Left ventricle myocardium inferior (tissue), 1 donor: Measurements from ENCODE around the gene ITIH4. TPM values are rescaled to one million over a fixed set of nuclear protein-coding genes. Genes with fewer than 3 reads are reported as not detected.

ENCODE experiments used
- DNase-seq: peaks from one replicate; pipeline ENCODE4 v3.0.0-alpha.2; 2020
- H3K27ac ChIP-seq: fragments of 200-600 bp; replicated peaks from 2 replicates; pipeline ENCODE4 v1.8.0; 2021
- H3K27me3 ChIP-seq: fragments of 200-600 bp; 2 replicates; pipeline ENCODE4 v1.8.0; 2021; ENCODE audit warnings: low read depth
- H3K36me3 ChIP-seq: fragments of 200-600 bp; 2 replicates; pipeline ENCODE4 v1.8.0; 2021
- H3K4me1 ChIP-seq: fragments of 200-600 bp; 2 replicates; pipeline ENCODE4 v1.8.0; 2021
- H3K4me3 ChIP-seq: fragments of 200-600 bp; 2 replicates; pipeline ENCODE4 v1.8.0; 2021; ENCODE audit warnings: mild to moderate bottlenecking, moderate library complexity
- H3K9me3 ChIP-seq: fragments of 200-600 bp; replicated peaks from 2 replicates; pipeline ENCODE4 v1.8.0; 2021
- CTCF ChIP-seq: fragments of 200-600 bp; IDR thresholded peaks from 2 replicates; pipeline ENCODE4 v1.8.0; 2021; ENCODE audit warnings: antibody characterized with exemption, mild to moderate bottlenecking, borderline replicate concordance
- intact Hi-C: fragments of 100-400 bp; cut with micrococcal nuclease; formaldehyde crosslinking; loops from one replicate; pipeline ENCODE4 v1.11.0; 2022
- total RNA-seq: library from RNA; stranded (reverse); fragmentation: NEBNext Ultra II Directional; extraction: Animal tissue kit (Norgen Biotek cat#: 25700); gene quantifications from one replicate; pipeline ENCODE4 v1.2.1, GENCODE V29; 2021
- donor health status: DM: no; HTN: yes; CAD: no; lungs with severe emphysema.

Gene ITIH4
- total RNA-seq, 1 donor from 2014 or later: 5.0 TPM

- TF ChIP-seq CTCF: no peak
- Histone ChIP-seq H3K9me3 (no peaks in the 10 kb centered on the region), H3K36me3 (no peaks in the 10 kb centered on the region), H3K4me3 (no peak overlapping the region), H3K27ac (no peak overlapping the region), H3K27me3 (no peaks in the 10 kb centered on the region), H3K4me1 (no peaks in the 10 kb centered on the region)
- intact Hi-C loops: no loop called here
- DNase-seq: no peak
Observed at GRCh38 chr3:52791928-52792327, 38.5 kb downstream of the ITIH4 start.

- no peak overlapping the region for H3K27ac ChIP-seq
- no peak for TF ChIP-seq CTCF
- DNase-seq: no peak
- intact Hi-C loops: no loop called here
- H3K4me1 ChIP-seq: no peaks in the 10 kb centered on the region
- no peaks in the 10 kb centered on the region for H3K36me3 ChIP-seq
- H3K9me3 ChIP-seq: no peaks in the 10 kb centered on the region
- no peaks in the 10 kb centered on the region for H3K27me3 ChIP-seq
- no peak overlapping the region for H3K4me3 ChIP-seq
Observed at GRCh38 chr3:52791366-52791765, 39.1 kb downstream of the ITIH4 start.

- no peak for TF ChIP-seq CTCF
- Histone ChIP-seq H3K36me3 (no peaks in the 10 kb centered on the region), H3K9me3 (no peaks in the 10 kb centered on the region), H3K4me1 (no peaks in the 10 kb centered on the region), H3K27me3 (no peaks in the 10 kb centered on the region), H3K27ac (no peak overlapping the region), H3K4me3 (no peak overlapping the region)
- intact Hi-C loops: no loop called here
- no peak for DNase-seq
Observed at GRCh38 chr3:52790741-52791140, 39.7 kb downstream of the ITIH4 start.

- no peak for DNase-seq
- Histone ChIP-seq H3K36me3 (no peaks in the 10 kb centered on the region), H3K4me3 (no peak overlapping the region), H3K27ac (no peak overlapping the region), H3K27me3 (no peaks in the 10 kb centered on the region), H3K4me1 (no peaks in the 10 kb centered on the region), H3K9me3 (no peaks in the 10 kb centered on the region)
- intact Hi-C loops: no loop called here
- TF ChIP-seq CTCF: no peak
Observed at GRCh38 chr3:52790337-52790736, 40.1 kb downstream of the ITIH4 start.

GRCh38 chr3:52789746-52790040 is 40.8 kb downstream of the ITIH4 start:
- intact Hi-C loops: no loop called here
- Histone ChIP-seq H3K4me1 (no peaks in the 10 kb centered on the region), H3K27me3 (no peaks in the 10 kb centered on the region), H3K4me3 (no peak overlapping the region), H3K9me3 (no peaks in the 10 kb centered on the region), H3K27ac (no peak overlapping the region), H3K36me3 (no peaks in the 10 kb centered on the region)
- no peak for TF ChIP-seq CTCF
- DNase-seq: no peak
